Prostate gland (tissue), 2 donors: ENCODE measurements around the gene LRRC1. TPM values are rescaled to one million over a fixed set of nuclear protein-coding genes. Genes with fewer than 3 reads are reported as not detected.

Source experiments
- DNase-seq: peaks from one replicate; pipeline ENCODE4 v3.0.0-alpha.2; 2019; ENCODE audit warnings: low spot score
- H3K27ac ChIP-seq, 2 donors: fragments of 200-600 bp; sonication (generic); 2 replicates each; pipeline ENCODE4 v1.5.1; 2017 to 2019
- H3K27me3 ChIP-seq: fragments of 200-600 bp; sonication (generic); replicated peaks from 2 replicates; pipeline ENCODE4 v1.5.1; 2019; ENCODE audit not compliant: insufficient read depth
- H3K36me3 ChIP-seq, 2 donors: fragments of 200-600 bp; sonication (generic); 1 replicate in 1 of 2; 2 replicates in 1 of 2; pipeline versions ENCODE4 v1.5.1 to v1.8.1; 2017 to 2019
- H3K4me1 ChIP-seq: fragments of 200-600 bp; sonication (generic); replicated peaks from 2 replicates; pipeline ENCODE4 v1.5.1; 2019
- H3K4me3 ChIP-seq, 2 donors: fragments of 200-600 bp; sonication (generic); 2 replicates each; pipeline ENCODE4 v1.5.1; 2017 to 2019
- H3K9me3 ChIP-seq: fragments of 200-600 bp; sonication (generic); 2 replicates; pipeline ENCODE4 v1.5.1; 2017
- CTCF ChIP-seq, 4 experiments: fragments of 200-600 bp in 2 of 4; fragments of 450-650 bp in 2 of 4; sonication (generic) in 2 of 4; IDR thresholded peaks; 1 replicate in 3 of 4; 2 replicates in 1 of 4; pipeline ENCODE4 v1.5.1; 2016 to 2019; ENCODE audit warnings: antibody characterized with exemption in 4 of 4, mild to moderate bottlenecking in 2 of 4, moderate library complexity in 2 of 4
- POLR2A ChIP-seq: fragments of 450-650 bp; IDR thresholded peaks from one replicate; pipeline ENCODE4 v1.6.1; 2016; ENCODE audit warnings: antibody characterized with exemption, mild to moderate bottlenecking
- POLR2AphosphoS5 ChIP-seq: sonication (generic); formaldehyde crosslinking; IDR thresholded peaks from one replicate; pipeline ENCODE4 v1.6.1; 2017; ENCODE audit warnings: antibody characterized with exemption
- WGBS: methylation state at CpG from one replicate; pipeline ENCODE4 v1.1.5; 2018; 5-methylcytosine and 5-hydroxymethylcytosine counted together
- intact Hi-C: fragments of 100-400 bp; cut with DNase I; formaldehyde crosslinking; loops from one replicate; pipeline ENCODE4 v1.14.2; 2022
- total RNA-seq, 2 donors: library from RNA; depleted of rRNA; stranded (reverse); fragments of >200 nt; gene quantifications; one replicate each; pipeline ENCODE4 v1.1.0, GENCODE V29; 2016

LRRC1 gene
- total RNA-seq, 2 donors from 2014 or later, result 25.0 to 25.6 TPM

GRCh38 chr6:53962646-53963045 is 167.8 kb downstream of the LRRC1 start:
- H3K27ac ChIP-seq, result no peak overlapping the region
- no peak overlapping the region for H3K4me3 ChIP-seq
- no peak for DNase-seq
- 76% methylated on average over 2 of the region's 2 CpGs for WGBS
- intact Hi-C loops, result no loop called here
- no peaks in the 10 kb centered on the region for H3K9me3 ChIP-seq
- H3K27me3 ChIP-seq, result no peaks in the 10 kb centered on the region
- TF ChIP-seq POLR2A (no peak), POLR2AphosphoS5 (no peak), CTCF (IDR thresholded peaks at IDR 0.05) (no peak)
- H3K36me3 ChIP-seq, result no peaks in the 10 kb centered on the region
- no peaks in the 10 kb centered on the region for H3K4me1 ChIP-seq

- WGBS, result 87% methylated on average over 2 of the region's 2 CpGs
- intact Hi-C loops, result no loop called here
- TF ChIP-seq POLR2AphosphoS5, result no peak
- TF ChIP-seq CTCF (IDR thresholded peaks at IDR 0.05), result no peak
- TF ChIP-seq POLR2A, result no peak
- H3K27ac ChIP-seq, result no peak overlapping the region
- no peaks in the 10 kb centered on the region for H3K9me3 ChIP-seq
- no peak overlapping the region for H3K4me3 ChIP-seq
- H3K27me3 ChIP-seq, result no peaks in the 10 kb centered on the region
- no peaks in the 10 kb centered on the region for H3K4me1 ChIP-seq
- no peak for DNase-seq
- H3K36me3 ChIP-seq, result no peaks in the 10 kb centered on the region
Measured at GRCh38 chr6:53967415-53967814, 172.6 kb downstream of the LRRC1 start.

Other genes with a start within 250 kb of the LRRC1 start
- 10 to 100 TPM; 77.1 to 81.2 TPM for gene GCLC, start 249.9 kb upstream of the LRRC1 start, total RNA-seq
- under 1 TPM; 0.64 to 0.91 TPM for gene KLHL31, start 129.2 kb upstream of the LRRC1 start, total RNA-seq